PC-9 (cell line): ENCODE results near the gene TNIK.

Source experiments
- CTCF ChIP-seq: fragments of 200-600 bp; sonication (generic); conservative IDR thresholded peaks from 2 replicates; pipeline ENCODE4 v1.6.1; 2017; ENCODE audit warnings: mixed run types, antibody characterized with exemption, mild to moderate bottlenecking, moderate library complexity
- EZH2 ChIP-seq: fragments of 200-600 bp; sonication (generic); IDR thresholded peaks from 2 replicates; pipeline ENCODE4 v1.8.0; 2017; ENCODE audit warnings: antibody characterized with exemption, low read depth

- no peak for TF ChIP-seq CTCF
- no peak for TF ChIP-seq EZH2
These were observed 169.5 kb downstream of the TNIK start for GRCh38 chr3:171290680-171291079.
